ENCODE measurements around the gene FCRL5. TPM values are rescaled to one million over a fixed set of nuclear protein-coding genes. Genes with fewer than 3 reads are reported as not detected.

Gene FCRL5
- total RNA-seq, 4 donors from 2014 or later = 0.13 to 1.2 (median 0.28) TPM

DNA sequence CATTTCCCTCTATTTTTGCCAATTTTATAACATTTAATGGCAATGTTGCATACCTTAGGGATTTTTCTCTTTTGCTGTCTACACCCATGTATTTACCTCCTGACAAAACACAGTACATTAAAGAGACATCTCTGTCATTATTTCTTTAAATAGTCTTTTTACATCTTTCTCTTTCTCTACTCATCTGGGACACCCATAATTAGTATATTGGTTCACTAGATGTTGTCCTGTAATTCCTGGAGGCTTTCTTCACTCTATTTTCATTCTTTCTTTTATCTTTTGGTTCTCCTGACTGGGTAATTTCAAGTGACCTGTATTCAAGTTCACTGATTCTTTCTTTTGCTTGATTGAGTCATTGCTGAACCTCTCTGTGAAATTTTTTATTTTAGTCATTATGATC lies 74.3 kb downstream of the FCRL5 start:
- TF ChIP-seq, protein P1, sequence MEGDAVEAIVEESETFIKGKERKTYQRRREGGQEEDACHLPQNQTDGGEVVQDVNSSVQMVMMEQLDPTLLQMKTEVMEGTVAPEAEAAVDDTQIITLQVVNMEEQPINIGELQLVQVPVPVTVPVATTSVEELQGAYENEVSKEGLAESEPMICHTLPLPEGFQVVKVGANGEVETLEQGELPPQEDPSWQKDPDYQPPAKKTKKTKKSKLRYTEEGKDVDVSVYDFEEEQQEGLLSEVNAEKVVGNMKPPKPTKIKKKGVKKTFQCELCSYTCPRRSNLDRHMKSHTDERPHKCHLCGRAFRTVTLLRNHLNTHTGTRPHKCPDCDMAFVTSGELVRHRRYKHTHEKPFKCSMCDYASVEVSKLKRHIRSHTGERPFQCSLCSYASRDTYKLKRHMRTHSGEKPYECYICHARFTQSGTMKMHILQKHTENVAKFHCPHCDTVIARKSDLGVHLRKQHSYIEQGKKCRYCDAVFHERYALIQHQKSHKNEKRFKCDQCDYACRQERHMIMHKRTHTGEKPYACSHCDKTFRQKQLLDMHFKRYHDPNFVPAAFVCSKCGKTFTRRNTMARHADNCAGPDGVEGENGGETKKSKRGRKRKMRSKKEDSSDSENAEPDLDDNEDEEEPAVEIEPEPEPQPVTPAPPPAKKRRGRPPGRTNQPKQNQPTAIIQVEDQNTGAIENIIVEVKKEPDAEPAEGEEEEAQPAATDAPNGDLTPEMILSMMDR (IDR thresholded peaks at IDR 0.05) = no peak
- no peak for DNase-seq (ENCODE audit: low spot score)
- ATAC-seq (ENCODE audit: low FRiP score) = no peak

DNA sequence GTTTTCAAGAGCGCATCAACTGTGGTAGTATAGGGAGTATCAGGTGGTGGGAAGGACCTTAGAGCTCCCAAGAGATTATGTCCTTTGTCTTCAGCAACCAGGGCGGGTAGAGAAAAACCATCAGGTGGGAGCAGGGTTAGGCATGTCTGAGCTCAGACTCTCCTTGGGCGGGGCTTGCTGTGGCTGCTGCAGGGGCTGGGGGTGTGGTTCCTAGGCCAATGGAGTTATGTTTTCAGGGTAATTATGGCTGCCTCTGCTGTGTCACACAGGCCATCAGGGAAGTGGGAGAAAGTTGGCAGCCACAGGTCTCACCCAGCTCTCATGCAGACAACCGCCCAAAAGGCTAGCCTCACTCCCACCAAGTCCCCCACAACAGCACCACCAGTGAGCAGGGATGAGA lies 74.9 kb downstream of the FCRL5 start:
- no peak for ATAC-seq (ENCODE audit: low FRiP score)
- TF ChIP-seq, protein P1 (IDR thresholded peaks at IDR 0.05) = no peak
- DNase-seq (ENCODE audit: low spot score) = no peak

DNA sequence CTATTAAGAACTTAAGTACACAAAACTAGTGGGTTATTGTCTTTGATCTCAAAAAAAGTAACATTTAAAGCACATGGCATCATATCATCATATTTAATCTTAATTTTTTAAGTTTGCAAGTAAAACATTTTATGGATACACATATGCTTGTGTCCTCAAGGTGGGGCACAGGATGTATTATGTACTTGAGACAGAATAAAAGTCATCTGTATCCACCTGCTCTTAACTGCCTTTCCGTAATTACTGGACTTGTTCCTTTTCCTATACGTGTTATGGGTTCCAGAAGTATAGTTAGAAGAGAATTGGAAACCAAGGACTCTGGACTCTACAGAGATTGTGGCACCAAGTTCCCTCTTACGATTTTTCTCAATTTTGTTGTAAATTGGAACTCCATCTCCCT lies 79.4 kb downstream of the FCRL5 start:
- no peak for ATAC-seq (ENCODE audit: low FRiP score)
- DNase-seq (ENCODE audit: low spot score) = no peak
- TF ChIP-seq, protein P1 (IDR thresholded peaks at IDR 0.05) = no peak

DNA sequence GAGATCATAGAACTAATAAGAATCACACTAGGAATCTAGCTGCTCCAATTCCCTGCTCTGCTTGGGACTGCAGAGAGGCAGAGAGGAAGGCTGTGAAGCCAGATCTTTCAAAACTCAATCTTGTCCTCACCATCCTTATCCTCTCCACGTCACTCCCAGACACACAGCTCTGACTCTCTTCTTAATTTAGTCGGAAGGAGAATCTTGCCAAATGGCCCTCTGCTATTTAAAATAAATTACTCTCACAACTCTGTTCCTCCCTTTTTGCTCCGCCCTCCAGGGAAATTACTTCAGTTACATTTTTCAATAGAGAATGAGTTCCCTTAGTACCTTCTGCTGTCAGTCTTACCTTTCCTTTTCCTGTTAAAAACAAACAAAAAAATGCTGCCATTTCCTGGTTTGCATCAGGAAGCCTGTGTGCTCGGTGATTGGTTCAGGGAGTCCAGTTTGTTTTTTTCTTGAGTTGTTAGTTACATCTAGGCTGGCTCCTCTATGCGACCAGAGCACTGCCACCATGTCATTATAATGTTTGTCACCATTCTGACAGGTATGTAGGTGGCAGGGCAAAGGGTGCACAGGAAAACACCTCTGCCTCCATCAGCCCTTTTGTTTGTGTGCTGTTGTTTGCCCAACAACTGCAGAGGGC lies 80.1 kb downstream of the FCRL5 start:
- DNase-seq (ENCODE audit: low spot score) (no peak), ATAC-seq (ENCODE audit: low FRiP score) (no peak)
- TF ChIP-seq, protein P1 (IDR thresholded peaks at IDR 0.05) = no peak

DNA sequence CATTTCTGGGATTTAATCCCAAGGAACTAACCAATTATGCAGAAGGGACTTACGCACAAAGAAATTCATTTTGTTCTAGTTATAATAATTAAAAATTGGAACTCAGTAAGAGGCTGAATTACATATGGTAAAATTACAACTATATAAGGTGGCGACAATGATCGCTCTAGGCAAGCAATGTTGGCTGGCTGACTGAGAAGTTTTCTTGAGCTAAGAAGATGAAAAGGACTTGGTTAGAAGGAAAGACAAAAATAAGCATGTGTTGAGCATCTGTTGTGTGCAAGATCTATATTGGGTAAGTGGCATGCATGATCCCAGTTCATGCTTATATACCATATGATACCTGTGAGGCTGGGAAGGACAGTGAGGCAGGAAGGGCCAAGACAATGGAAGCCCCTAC lies 80.8 kb downstream of the FCRL5 start:
- TF ChIP-seq, protein P1 (IDR thresholded peaks at IDR 0.05) = no peak
- ATAC-seq (ENCODE audit: low FRiP score) = no peak
- DNase-seq (ENCODE audit: low spot score) = no peak

DNA sequence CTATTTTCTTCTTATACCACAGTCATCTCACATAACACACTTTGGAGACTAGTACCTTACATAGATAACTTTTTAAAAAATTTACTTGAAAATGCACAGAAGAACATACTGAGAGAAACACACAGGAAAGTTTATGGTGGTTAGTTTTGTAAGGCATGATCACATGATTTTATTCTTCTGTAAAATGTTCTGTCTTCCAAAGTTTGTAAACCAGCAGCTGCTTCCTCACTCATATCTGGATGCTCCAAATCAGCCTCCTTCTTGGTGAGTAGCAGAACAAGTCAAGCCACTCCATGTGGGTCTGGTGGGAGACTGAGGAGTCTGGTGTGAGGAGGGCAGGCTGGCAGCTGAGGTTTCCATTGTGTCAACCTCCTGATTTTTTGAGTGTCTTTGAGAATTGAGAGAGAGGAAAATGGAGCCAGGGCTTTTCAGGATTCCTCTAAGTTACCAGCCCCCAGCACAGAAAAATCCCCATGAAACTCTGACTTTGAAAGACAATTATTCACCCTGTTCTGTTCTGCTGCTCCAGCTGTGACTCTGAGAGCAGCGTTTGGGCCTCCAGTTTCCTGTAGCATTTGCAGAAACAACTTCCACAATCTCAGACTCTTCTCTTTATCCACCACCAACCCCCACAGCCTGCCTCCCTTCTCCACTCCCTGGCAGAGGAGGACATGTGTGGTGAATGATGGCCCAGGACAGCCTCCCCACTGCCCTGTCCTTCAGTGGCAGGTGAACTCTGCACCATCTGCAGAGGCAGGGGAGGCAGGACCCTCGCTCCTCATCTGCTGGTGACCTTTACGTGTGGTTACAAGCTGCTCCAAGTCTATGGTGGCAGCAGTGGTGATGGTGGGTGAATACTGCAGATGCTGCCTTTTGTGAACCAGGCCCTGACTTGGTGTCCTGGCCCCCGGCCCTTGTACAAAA lies 82.3 kb downstream of the FCRL5 start:
- no peak for ATAC-seq (ENCODE audit: low FRiP score)
- TF ChIP-seq, protein P1 (IDR thresholded peaks at IDR 0.05) = no peak
- DNase-seq (ENCODE audit: low spot score) = no peak

Measured in omental fat pad (tissue), 4 donors.